Left lung (tissue), 10 donors: ENCODE measurements around the gene FAM50A. TPM values are rescaled to one million over a fixed set of nuclear protein-coding genes. Genes with fewer than 3 reads are reported as not detected.

Experiments used
- ATAC-seq: fragments of 200-7000 bp; cut with Tn5 transposase; one replicate; pipeline ENCODE4 v1.9.1; 2020; ENCODE audit warnings: moderate library complexity
- DNase-seq, 4 donors: peaks; one replicate each; pipeline ENCODE4 v3.0.0-alpha.2; 2013 to 2020
- H3K27ac ChIP-seq, 2 donors: fragments of 200-600 bp; sonication (generic) in 1 of 2; one replicate each; pipeline versions ENCODE4 v1.5.0 to v1.8.0; 2020 to 2021
- H3K27me3 ChIP-seq, 2 donors: fragments of 200-600 bp; sonication (generic) in 1 of 2; one replicate each; pipeline versions ENCODE4 v1.5.0 to v1.8.0; 2020 to 2021
- H3K36me3 ChIP-seq, 2 donors: fragments of 200-600 bp; sonication (generic) in 1 of 2; one replicate each; pipeline versions ENCODE4 v1.5.0 to v1.8.0; 2020 to 2021
- H3K4me1 ChIP-seq, 2 donors: fragments of 200-600 bp; one replicate each; pipeline ENCODE4 v1.8.0; 2021
- H3K4me3 ChIP-seq, 2 donors: fragments of 200-600 bp; sonication (generic) in 1 of 2; one replicate each; pipeline versions ENCODE4 v1.5.0 to v1.8.0; 2020 to 2021; ENCODE audit warnings: mild to moderate bottlenecking in 1 of 2
- H3K9me3 ChIP-seq, 2 donors: fragments of 200-600 bp; sonication (generic) in 1 of 2; one replicate each; pipeline versions ENCODE4 v1.5.0 to v1.8.0; 2020 to 2021
- CTCF ChIP-seq, 2 donors: fragments of 200-600 bp; sonication (generic) in 1 of 2; IDR thresholded peaks; one replicate each; pipeline versions ENCODE4 v1.5.0 to v1.8.0; 2021; ENCODE audit warnings: antibody characterized with exemption in 2 of 2
- intact Hi-C, 2 donors: fragments of 100-400 bp; cut with DNase I; formaldehyde crosslinking; loops; one replicate each; pipeline versions ENCODE4 v1.11.2 to v1.14.2; 2022
- polyA plus RNA-seq, 6 donors: library from polyadenylated mRNA; unstranded; fragments of 120-200 nt; gene quantifications; one replicate each; pipeline ENCODE4 v1.2.1, GENCODE V29; 2013; ENCODE audit not compliant: insufficient read length in 6 of 6
- total RNA-seq, 2 donors: library from RNA; stranded (reverse); fragmentation: NEBNext Ultra II Directional; extraction: Animal tissue kit (Norgen Biotek cat#: 25700); gene quantifications; one replicate each; pipeline ENCODE4 v1.2.1, GENCODE V29; 2021
- donor health status: DM: no; HTN: yes; CAD: no.
- donor health status: DM: no; HTN: no; CAD: no.

The FAM50A gene
- total and polyA plus RNA-seq, 8 donors = 43.1 to 82.1 (median 49.1) TPM

- Histone ChIP-seq H3K36me3 (peaks cover 0 to 17% of the 10 kb centered on the region in 2 donors), H3K27me3 (no peaks in the 10 kb centered on the region), H3K27ac (peak within 1 kb of the TSS; percentile 70 to 80), H3K9me3 (no peaks in the 10 kb centered on the region), H3K4me1 (peaks cover 6 to 46% of the 10 kb centered on the region in 2 donors), H3K4me3 (peak within 1 kb of the TSS; percentile 54 to 68)
- intact Hi-C loops = no loop called here
- ATAC-seq = peak; percentile 54
- peak; percentile 36 to 87 (median 74) for DNase-seq
- no peak for TF ChIP-seq CTCF (IDR thresholded peaks at IDR 0.05)
These were observed 42.7 kb downstream of the FAM50A start, which contains the start of gene UBL4A for GRCh38 chrX:154486396-154487207. Gene UBL4A (minus strand): TSS chrX:154486615. CDS start chrX:154486584, 31 bp downstream.

GRCh38 chrX:154487518-154488290 lies 43.8 kb downstream of the FAM50A start:
- no peak for TF ChIP-seq CTCF (IDR thresholded peaks at IDR 0.05)
- ATAC-seq = no peak
- intact Hi-C loops = no loop called here
- H3K4me3 ChIP-seq = no peak overlapping the region
- H3K9me3 ChIP-seq = no peaks in the 10 kb centered on the region
- H3K36me3 ChIP-seq = peaks cover 0 to 17% of the 10 kb centered on the region in 2 donors
- peak overlapping the region in 1 of 2 donors; percentile 74 for H3K27ac ChIP-seq
- no peak for DNase-seq
- peaks cover 6 to 46% of the 10 kb centered on the region in 2 donors for H3K4me1 ChIP-seq
- H3K27me3 ChIP-seq = no peaks in the 10 kb centered on the region

- Histone ChIP-seq H3K4me1 (peaks cover 6 to 46% of the 10 kb centered on the region in 2 donors), H3K4me3 (no peak overlapping the region), H3K27ac (no peak overlapping the region), H3K36me3 (peaks cover 0 to 16% of the 10 kb centered on the region in 2 donors), H3K27me3 (no peaks in the 10 kb centered on the region), H3K9me3 (no peaks in the 10 kb centered on the region)
- no peak for ATAC-seq
- intact Hi-C loops = no loop called here
- no peak for DNase-seq
- TF ChIP-seq CTCF (IDR thresholded peaks at IDR 0.05) = no peak
These were observed 44.6 kb downstream of the FAM50A start for GRCh38 chrX:154488336-154489075.

- H3K36me3 ChIP-seq = peaks cover 0 to 9% of the 10 kb centered on the region in 2 donors
- H3K4me3 ChIP-seq = peak overlapping the region in 1 of 2 donors; percentile 54
- H3K9me3 ChIP-seq = no peaks in the 10 kb centered on the region
- H3K27ac ChIP-seq = no peak overlapping the region
- no peak for TF ChIP-seq CTCF (IDR thresholded peaks at IDR 0.05)
- no peaks in the 10 kb centered on the region for H3K27me3 ChIP-seq
- H3K4me1 ChIP-seq = peaks cover 6 to 44% of the 10 kb centered on the region in 2 donors
- intact Hi-C loops = no loop called here
- ATAC-seq = no peak
- no peak for DNase-seq
These were observed 45.2 kb downstream of the FAM50A start for GRCh38 chrX:154489182-154489581.
